Measurements from ENCODE around the gene MCC.

MCC gene

DNA sequence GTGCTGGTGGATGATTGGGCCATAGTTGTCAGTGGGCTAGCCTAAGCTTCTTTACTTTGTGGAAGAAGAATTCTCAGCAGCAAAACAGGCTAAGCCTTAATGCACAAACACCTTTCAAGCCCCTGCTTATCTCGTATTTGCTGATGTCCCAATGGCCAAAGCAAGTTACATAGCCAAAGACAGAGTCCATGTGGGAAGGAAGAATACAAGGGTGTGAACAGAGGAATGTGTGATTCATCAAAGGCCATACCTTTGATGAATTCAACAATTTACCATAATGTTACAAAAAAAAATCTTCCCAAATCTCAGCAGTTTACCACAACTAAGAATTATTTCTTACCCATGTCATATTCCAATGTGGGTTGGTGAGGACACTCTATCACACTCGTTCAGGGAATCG lies 24.1 kb upstream of the MCC start:
- peaks cover 0 to 11% of the 10 kb centered on the region in 2 experiments for H3K36me3 ChIP-seq (ENCODE audit: control insufficient read depth in 1 of 2, insufficient read depth in 2 of 2, low read depth in 1 of 2, low read length in 2 of 2)
- H3K27ac ChIP-seq (ENCODE audit: low read length, poor library complexity, severe bottlenecking) = no peak overlapping the region
- no peak overlapping the region for H2BK15ac ChIP-seq (ENCODE audit: low read depth, poor library complexity, severe bottlenecking)
- peaks cover 0 to 2% of the 10 kb centered on the region in 2 experiments for H3K27me3 ChIP-seq (ENCODE audit: control insufficient read depth in 1 of 2, insufficient read depth in 1 of 2, low read length in 2 of 2)
- no peak overlapping the region for H3K9ac ChIP-seq (ENCODE audit: low read length)
- no peak overlapping the region for H4K8ac ChIP-seq (ENCODE audit: low read length)
- H3K4me3 ChIP-seq (ENCODE audit: insufficient read depth in 1 of 2, low read depth in 1 of 2, low read length in 2 of 2) = no peak overlapping the region
- no peak overlapping the region for H3K18ac ChIP-seq (ENCODE audit: low read depth in 1 of 2, low read length in 2 of 2)
- no peak for DNase-seq
- no peak overlapping the region for H2AK5ac ChIP-seq (ENCODE audit: low read length, severe bottlenecking)
- peaks cover 5% of the 10 kb centered on the region for H3K79me1 ChIP-seq (replicated peaks; ENCODE audit: low read length, poor library complexity, severe bottlenecking)
- no peaks in the 10 kb centered on the region for H3K9me3 ChIP-seq (ENCODE audit: control insufficient read depth, low read length)
- H2BK12ac ChIP-seq (ENCODE audit: low read length in 2 of 2) = no peak overlapping the region
- no peak overlapping the region for H2AFZ ChIP-seq (ENCODE audit: low read depth, low read length)
- WGBS = 94% methylated on average over 2 of the region's 3 CpGs
- H2BK120ac ChIP-seq (ENCODE audit: low read depth, low read length) = no peak overlapping the region
- no peak overlapping the region for H2BK5ac ChIP-seq (ENCODE audit: low read depth, low read length, poor library complexity, severe bottlenecking)
- H3K14ac ChIP-seq (ENCODE audit: low read length in 2 of 2) = no peak overlapping the region
- H3K4me1 ChIP-seq (ENCODE audit: control insufficient read depth, insufficient read depth, low read depth, low read length) = peaks cover 2% of the 10 kb centered on the region
- no peak overlapping the region for H4K91ac ChIP-seq (ENCODE audit: low read length)
- no peak overlapping the region for H3K4me2 ChIP-seq (ENCODE audit: low read length, poor library complexity, severe bottlenecking)
- no peak overlapping the region for H3K23ac ChIP-seq (ENCODE audit: low read length in 2 of 2)
- no peak overlapping the region for H3K4ac ChIP-seq (ENCODE audit: low read depth in 1 of 2, low read length in 2 of 2)

DNA sequence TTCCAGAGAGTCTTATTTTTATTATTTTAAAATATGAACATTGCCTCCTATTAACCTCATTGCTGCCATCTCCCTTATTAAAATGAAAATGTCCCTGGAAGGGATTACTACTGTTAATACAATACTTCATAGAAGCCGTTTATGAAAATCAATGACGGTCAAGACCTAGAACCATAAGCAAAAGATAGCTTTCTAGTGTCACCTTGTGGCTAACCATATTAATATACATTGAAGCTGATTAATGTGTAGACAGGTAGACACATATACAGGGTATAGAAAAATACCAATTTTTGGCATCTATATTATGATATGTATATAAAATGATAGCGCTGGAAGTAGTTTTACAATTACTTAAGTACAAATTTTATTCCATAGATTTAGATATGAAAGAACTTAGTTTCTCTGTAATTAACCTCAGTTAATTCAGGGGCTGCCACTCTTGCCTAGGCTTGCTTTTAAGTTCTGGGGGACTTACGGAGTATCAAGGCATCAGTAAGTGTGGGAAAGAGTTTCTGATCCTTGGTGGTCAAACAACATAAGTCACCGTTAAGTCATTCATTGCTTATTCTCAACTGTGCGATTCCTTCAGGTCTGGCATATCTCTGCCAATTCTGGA lies 22.7 kb upstream of the MCC start:
- no peak overlapping the region for H4K91ac ChIP-seq (ENCODE audit: low read length)
- H2BK120ac ChIP-seq (ENCODE audit: low read depth, low read length) = no peak overlapping the region
- no peak overlapping the region for H3K27ac ChIP-seq (ENCODE audit: low read length, poor library complexity, severe bottlenecking)

DNA sequence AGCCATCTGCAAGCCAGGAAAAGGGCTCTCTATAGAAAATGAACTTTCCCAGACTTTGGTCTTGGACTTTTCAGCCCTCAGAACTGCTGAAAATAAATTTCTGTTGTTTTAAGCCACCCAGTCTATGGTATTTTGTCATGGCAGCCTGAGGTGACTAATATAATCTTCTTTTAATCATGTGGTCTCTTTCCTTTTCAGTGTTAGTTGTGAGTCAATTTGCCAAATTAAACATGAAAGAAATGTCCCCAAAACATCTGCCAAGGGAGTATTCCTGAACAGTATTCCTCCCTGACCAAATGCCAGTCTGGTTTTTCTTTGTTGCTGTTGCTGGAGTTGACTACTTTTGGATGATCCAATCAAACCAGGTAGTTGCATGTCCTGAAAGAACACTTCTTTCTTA lies 20.5 kb upstream of the MCC start:
- Histone ChIP-seq H3K4ac (ENCODE audit: low read depth in 1 of 2, low read length in 2 of 2) (no peak overlapping the region), H3K4me3 (ENCODE audit: insufficient read depth in 1 of 2, low read depth in 1 of 2, low read length in 2 of 2) (no peak overlapping the region), H2BK12ac (ENCODE audit: low read length in 2 of 2) (no peak overlapping the region), H2BK5ac (ENCODE audit: low read depth, low read length, poor library complexity, severe bottlenecking) (no peak overlapping the region), H3K4me2 (ENCODE audit: low read length, poor library complexity, severe bottlenecking) (no peak overlapping the region), H3K9me3 (ENCODE audit: control insufficient read depth, low read length) (no peaks in the 10 kb centered on the region), H4K8ac (ENCODE audit: low read length) (no peak overlapping the region), H2AK5ac (ENCODE audit: low read length, severe bottlenecking) (no peak overlapping the region), H3K4me1 (ENCODE audit: control insufficient read depth, insufficient read depth, low read depth, low read length) (no peaks in the 10 kb centered on the region), H3K27ac (ENCODE audit: low read length, poor library complexity, severe bottlenecking) (no peak overlapping the region), H2AFZ (ENCODE audit: low read depth, low read length) (no peak overlapping the region), H2BK15ac (ENCODE audit: low read depth, poor library complexity, severe bottlenecking) (no peak overlapping the region), H4K91ac (ENCODE audit: low read length) (no peak overlapping the region), H3K9ac (ENCODE audit: low read length) (no peak overlapping the region), H3K18ac (ENCODE audit: low read depth in 1 of 2, low read length in 2 of 2) (no peak overlapping the region), H2BK120ac (ENCODE audit: low read depth, low read length) (no peak overlapping the region), H3K79me1 (replicated peaks; ENCODE audit: low read length, poor library complexity, severe bottlenecking) (no peaks in the 10 kb centered on the region), H3K27me3 (ENCODE audit: control insufficient read depth in 1 of 2, insufficient read depth in 1 of 2, low read length in 2 of 2) (peaks cover 0 to 5% of the 10 kb centered on the region in 2 experiments), H3K36me3 (ENCODE audit: control insufficient read depth in 1 of 2, insufficient read depth in 2 of 2, low read depth in 1 of 2, low read length in 2 of 2) (no peaks in the 10 kb centered on the region), H3K23ac (ENCODE audit: low read length in 2 of 2) (no peak overlapping the region), H3K14ac (ENCODE audit: low read length in 2 of 2) (no peak overlapping the region)
- DNase-seq = no peak

More for the DNA sequence above, 22.7 kb upstream of the MCC start:
- H4K8ac ChIP-seq (ENCODE audit: low read length) = no peak overlapping the region
- H3K36me3 ChIP-seq (ENCODE audit: control insufficient read depth in 1 of 2, insufficient read depth in 2 of 2, low read depth in 1 of 2, low read length in 2 of 2) = no peaks in the 10 kb centered on the region
- H2BK5ac ChIP-seq (ENCODE audit: low read depth, low read length, poor library complexity, severe bottlenecking) = no peak overlapping the region
- no peak overlapping the region for H3K9ac ChIP-seq (ENCODE audit: low read length)
- no peak overlapping the region for H2BK15ac ChIP-seq (ENCODE audit: low read depth, poor library complexity, severe bottlenecking)
- H3K4me3 ChIP-seq (ENCODE audit: insufficient read depth in 1 of 2, low read depth in 1 of 2, low read length in 2 of 2) = no peak overlapping the region
- peak; percentile 58 for DNase-seq
- WGBS = 91% methylated on average over 3 of the region's 6 CpGs
- no peak overlapping the region for H3K23ac ChIP-seq (ENCODE audit: low read length in 2 of 2)
- H3K9me3 ChIP-seq (ENCODE audit: control insufficient read depth, low read length) = no peaks in the 10 kb centered on the region
- no peak overlapping the region for H3K4me2 ChIP-seq (ENCODE audit: low read length, poor library complexity, severe bottlenecking)
- peak overlapping the region in 1 of 2 experiments; percentile 58 for H2BK12ac ChIP-seq (ENCODE audit: low read length in 2 of 2)
- H3K27me3 ChIP-seq (ENCODE audit: control insufficient read depth in 1 of 2, insufficient read depth in 1 of 2, low read length in 2 of 2) = peaks cover 0 to 5% of the 10 kb centered on the region in 2 experiments
- peaks cover 4% of the 10 kb centered on the region for H3K79me1 ChIP-seq (replicated peaks; ENCODE audit: low read length, poor library complexity, severe bottlenecking)
- no peak overlapping the region for H2AFZ ChIP-seq (ENCODE audit: low read depth, low read length)
- no peak overlapping the region for H3K18ac ChIP-seq (ENCODE audit: low read depth in 1 of 2, low read length in 2 of 2)
- no peak overlapping the region for H3K4ac ChIP-seq (ENCODE audit: low read depth in 1 of 2, low read length in 2 of 2)
- H3K14ac ChIP-seq (ENCODE audit: low read length in 2 of 2) = no peak overlapping the region
- peaks cover 2% of the 10 kb centered on the region for H3K4me1 ChIP-seq (ENCODE audit: control insufficient read depth, insufficient read depth, low read depth, low read length)
- no peak overlapping the region for H2AK5ac ChIP-seq (ENCODE audit: low read length, severe bottlenecking)

DNA sequence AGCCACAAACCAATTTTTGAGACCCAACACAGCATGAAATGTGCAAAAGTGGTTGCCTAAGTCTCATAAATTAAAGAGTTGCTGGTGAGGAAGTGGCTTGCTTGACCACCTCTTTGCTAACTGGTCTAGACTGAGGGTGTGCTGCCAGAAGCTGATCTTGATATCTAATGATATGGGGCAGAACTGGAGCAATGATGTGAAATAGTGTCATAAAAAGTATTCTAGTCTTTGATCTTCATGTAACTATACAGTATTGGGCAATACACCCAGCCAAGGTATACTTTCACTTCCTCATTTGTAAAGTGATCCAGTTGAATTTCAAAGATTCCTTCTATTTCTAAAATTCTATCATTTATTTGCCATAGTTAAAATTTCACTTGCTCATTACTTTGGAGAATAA lies 19.3 kb upstream of the MCC start:
- Histone ChIP-seq H3K79me1 (replicated peaks; ENCODE audit: low read length, poor library complexity, severe bottlenecking) (no peaks in the 10 kb centered on the region), H2BK12ac (ENCODE audit: low read length in 2 of 2) (no peak overlapping the region), H2BK15ac (ENCODE audit: low read depth, poor library complexity, severe bottlenecking) (no peak overlapping the region), H3K27ac (ENCODE audit: low read length, poor library complexity, severe bottlenecking) (no peak overlapping the region), H2BK5ac (ENCODE audit: low read depth, low read length, poor library complexity, severe bottlenecking) (no peak overlapping the region), H3K9me3 (ENCODE audit: control insufficient read depth, low read length) (no peaks in the 10 kb centered on the region), H4K8ac (ENCODE audit: low read length) (no peak overlapping the region), H2AK5ac (ENCODE audit: low read length, severe bottlenecking) (no peak overlapping the region), H2AFZ (ENCODE audit: low read depth, low read length) (no peak overlapping the region), H3K27me3 (ENCODE audit: control insufficient read depth in 1 of 2, insufficient read depth in 1 of 2, low read length in 2 of 2) (peaks cover 5 to 10% of the 10 kb centered on the region in 2 experiments), H3K18ac (ENCODE audit: low read depth in 1 of 2, low read length in 2 of 2) (no peak overlapping the region), H2BK120ac (ENCODE audit: low read depth, low read length) (no peak overlapping the region), H3K4me2 (ENCODE audit: low read length, poor library complexity, severe bottlenecking) (no peak overlapping the region), H3K14ac (ENCODE audit: low read length in 2 of 2) (no peak overlapping the region), H3K23ac (ENCODE audit: low read length in 2 of 2) (no peak overlapping the region), H4K91ac (ENCODE audit: low read length) (no peak overlapping the region), H3K36me3 (ENCODE audit: control insufficient read depth in 1 of 2, insufficient read depth in 2 of 2, low read depth in 1 of 2, low read length in 2 of 2) (no peaks in the 10 kb centered on the region), H3K4me3 (ENCODE audit: insufficient read depth in 1 of 2, low read depth in 1 of 2, low read length in 2 of 2) (no peak overlapping the region), H3K4ac (ENCODE audit: low read depth in 1 of 2, low read length in 2 of 2) (no peak overlapping the region), H3K4me1 (ENCODE audit: control insufficient read depth, insufficient read depth, low read depth, low read length) (no peaks in the 10 kb centered on the region), H3K9ac (ENCODE audit: low read length) (no peak overlapping the region)
- no peak for DNase-seq
